HL-60 (cell line): Measurements from ENCODE around the gene HYCC1.

Experiments
- DNase-seq, 2 experiments: peaks; one replicate each; pipeline ENCODE4 v3.0.0-alpha.2; 2010 to 2020; ENCODE audit warnings: low read depth in 1 of 2, low spot score in 1 of 2
- H3K27ac ChIP-seq: fragments of 250-450 bp; sonication (Bioruptor Pico); replicated peaks from 2 replicates; pipeline ENCODE4 v1.5.1; 2020; ENCODE audit warnings: mild to moderate bottlenecking, moderate library complexity
- H3K27me3 ChIP-seq: fragments of 250-450 bp; sonication (Bioruptor Pico); 2 replicates; pipeline ENCODE4 v1.5.1; 2021; ENCODE audit warnings: mild to moderate bottlenecking, moderate library complexity; ENCODE audit not compliant: insufficient read depth, poor library complexity, severe bottlenecking
- H3K4me3 ChIP-seq: replicated peaks from 2 replicates; pipeline ENCODE4 v1.5.1; 2011; ENCODE audit warnings: mild to moderate bottlenecking, control low read depth, low read length; ENCODE audit not compliant: insufficient read depth
- GABPA ChIP-seq: IDR thresholded peaks from 2 replicates; pipeline ENCODE4 v1.6.1; 2012; ENCODE audit warnings: low read depth
- POLR2AphosphoS5 ChIP-seq: IDR thresholded peaks from 2 replicates; pipeline ENCODE4 v1.6.1; 2012; ENCODE audit warnings: low read depth
- SPI1 ChIP-seq: IDR thresholded peaks from 2 replicates; pipeline ENCODE4 v1.6.1; 2012; ENCODE audit warnings: low read depth, mild to moderate bottlenecking, borderline replicate concordance
- TF ChIP-seq, protein P1 (sequence below): IDR thresholded peaks from 2 replicates; pipeline ENCODE4 v1.6.1; 2012; ENCODE audit warnings: low read depth; ENCODE audit not compliant: insufficient replicate concordance
- TF ChIP-seq, protein P2 (sequence below): IDR thresholded peaks from one replicate; pipeline ENCODE4 v1.5.1; 2011; ENCODE audit warnings: low read length, control low read depth, inconsistent platforms; ENCODE audit not compliant: insufficient read depth

The HYCC1 gene

DNA sequence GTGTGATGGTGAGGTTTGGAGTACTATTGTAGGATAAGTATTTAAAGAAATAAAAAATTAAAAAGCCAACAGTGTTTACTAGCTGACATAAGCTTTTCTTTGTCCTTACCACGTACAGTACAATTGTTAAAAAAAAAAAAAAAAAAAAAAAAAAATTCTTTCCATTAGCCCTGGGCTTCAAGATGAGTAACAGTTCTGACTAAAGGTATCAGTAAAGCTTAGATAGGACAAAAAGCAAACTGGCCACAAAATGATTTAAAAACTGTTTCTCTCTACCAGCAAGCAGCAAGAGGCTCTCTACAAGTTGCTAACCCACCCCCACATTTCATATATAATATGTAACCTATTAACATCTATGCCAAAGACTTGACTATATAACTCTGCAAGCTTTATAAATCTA, 17.5 kb downstream of the HYCC1 start:
- no peak overlapping the region for H3K4me3 ChIP-seq
- DNase-seq: no peak
- no peak overlapping the region for H3K27ac ChIP-seq
- no peaks in the 10 kb centered on the region for H3K27me3 ChIP-seq
- TF ChIP-seq GABPA (no peak), SPI1 (no peak), POLR2AphosphoS5 (no peak)
- TF ChIP-seq, protein P1, sequence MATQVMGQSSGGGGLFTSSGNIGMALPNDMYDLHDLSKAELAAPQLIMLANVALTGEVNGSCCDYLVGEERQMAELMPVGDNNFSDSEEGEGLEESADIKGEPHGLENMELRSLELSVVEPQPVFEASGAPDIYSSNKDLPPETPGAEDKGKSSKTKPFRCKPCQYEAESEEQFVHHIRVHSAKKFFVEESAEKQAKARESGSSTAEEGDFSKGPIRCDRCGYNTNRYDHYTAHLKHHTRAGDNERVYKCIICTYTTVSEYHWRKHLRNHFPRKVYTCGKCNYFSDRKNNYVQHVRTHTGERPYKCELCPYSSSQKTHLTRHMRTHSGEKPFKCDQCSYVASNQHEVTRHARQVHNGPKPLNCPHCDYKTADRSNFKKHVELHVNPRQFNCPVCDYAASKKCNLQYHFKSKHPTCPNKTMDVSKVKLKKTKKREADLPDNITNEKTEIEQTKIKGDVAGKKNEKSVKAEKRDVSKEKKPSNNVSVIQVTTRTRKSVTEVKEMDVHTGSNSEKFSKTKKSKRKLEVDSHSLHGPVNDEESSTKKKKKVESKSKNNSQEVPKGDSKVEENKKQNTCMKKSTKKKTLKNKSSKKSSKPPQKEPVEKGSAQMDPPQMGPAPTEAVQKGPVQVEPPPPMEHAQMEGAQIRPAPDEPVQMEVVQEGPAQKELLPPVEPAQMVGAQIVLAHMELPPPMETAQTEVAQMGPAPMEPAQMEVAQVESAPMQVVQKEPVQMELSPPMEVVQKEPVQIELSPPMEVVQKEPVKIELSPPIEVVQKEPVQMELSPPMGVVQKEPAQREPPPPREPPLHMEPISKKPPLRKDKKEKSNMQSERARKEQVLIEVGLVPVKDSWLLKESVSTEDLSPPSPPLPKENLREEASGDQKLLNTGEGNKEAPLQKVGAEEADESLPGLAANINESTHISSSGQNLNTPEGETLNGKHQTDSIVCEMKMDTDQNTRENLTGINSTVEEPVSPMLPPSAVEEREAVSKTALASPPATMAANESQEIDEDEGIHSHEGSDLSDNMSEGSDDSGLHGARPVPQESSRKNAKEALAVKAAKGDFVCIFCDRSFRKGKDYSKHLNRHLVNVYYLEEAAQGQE: no peak
- TF ChIP-seq, protein P2, sequence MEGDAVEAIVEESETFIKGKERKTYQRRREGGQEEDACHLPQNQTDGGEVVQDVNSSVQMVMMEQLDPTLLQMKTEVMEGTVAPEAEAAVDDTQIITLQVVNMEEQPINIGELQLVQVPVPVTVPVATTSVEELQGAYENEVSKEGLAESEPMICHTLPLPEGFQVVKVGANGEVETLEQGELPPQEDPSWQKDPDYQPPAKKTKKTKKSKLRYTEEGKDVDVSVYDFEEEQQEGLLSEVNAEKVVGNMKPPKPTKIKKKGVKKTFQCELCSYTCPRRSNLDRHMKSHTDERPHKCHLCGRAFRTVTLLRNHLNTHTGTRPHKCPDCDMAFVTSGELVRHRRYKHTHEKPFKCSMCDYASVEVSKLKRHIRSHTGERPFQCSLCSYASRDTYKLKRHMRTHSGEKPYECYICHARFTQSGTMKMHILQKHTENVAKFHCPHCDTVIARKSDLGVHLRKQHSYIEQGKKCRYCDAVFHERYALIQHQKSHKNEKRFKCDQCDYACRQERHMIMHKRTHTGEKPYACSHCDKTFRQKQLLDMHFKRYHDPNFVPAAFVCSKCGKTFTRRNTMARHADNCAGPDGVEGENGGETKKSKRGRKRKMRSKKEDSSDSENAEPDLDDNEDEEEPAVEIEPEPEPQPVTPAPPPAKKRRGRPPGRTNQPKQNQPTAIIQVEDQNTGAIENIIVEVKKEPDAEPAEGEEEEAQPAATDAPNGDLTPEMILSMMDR: no peak

DNA sequence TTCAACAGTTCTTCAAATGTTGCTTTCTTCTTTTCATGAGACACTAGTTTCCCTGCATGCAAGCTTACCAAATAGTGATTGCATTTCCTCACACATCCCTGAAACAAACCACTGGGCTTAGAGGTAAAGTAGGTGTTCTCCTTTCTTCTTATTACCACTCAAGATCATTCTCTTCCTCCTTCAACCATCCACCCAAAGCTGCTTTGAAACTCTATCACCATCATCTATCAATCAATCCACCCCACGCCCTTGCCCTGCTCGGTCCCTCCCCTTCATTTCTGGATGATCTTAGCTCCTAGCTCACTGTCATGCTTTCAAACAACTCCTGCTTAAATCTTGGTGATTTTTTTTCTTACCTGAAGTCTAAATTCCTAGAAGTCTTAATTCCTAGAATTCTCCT, 18.9 kb downstream of the HYCC1 start:
- H3K4me3 ChIP-seq: no peak overlapping the region
- TF ChIP-seq, protein P2: no peak
- TF ChIP-seq GABPA: no peak
- TF ChIP-seq POLR2AphosphoS5: no peak
- TF ChIP-seq, protein P1: no peak
- no peak for TF ChIP-seq SPI1
- H3K27me3 ChIP-seq: no peaks in the 10 kb centered on the region
- DNase-seq: peak in 1 of 2 experiments; percentile 20
- H3K27ac ChIP-seq: no peak overlapping the region

DNA sequence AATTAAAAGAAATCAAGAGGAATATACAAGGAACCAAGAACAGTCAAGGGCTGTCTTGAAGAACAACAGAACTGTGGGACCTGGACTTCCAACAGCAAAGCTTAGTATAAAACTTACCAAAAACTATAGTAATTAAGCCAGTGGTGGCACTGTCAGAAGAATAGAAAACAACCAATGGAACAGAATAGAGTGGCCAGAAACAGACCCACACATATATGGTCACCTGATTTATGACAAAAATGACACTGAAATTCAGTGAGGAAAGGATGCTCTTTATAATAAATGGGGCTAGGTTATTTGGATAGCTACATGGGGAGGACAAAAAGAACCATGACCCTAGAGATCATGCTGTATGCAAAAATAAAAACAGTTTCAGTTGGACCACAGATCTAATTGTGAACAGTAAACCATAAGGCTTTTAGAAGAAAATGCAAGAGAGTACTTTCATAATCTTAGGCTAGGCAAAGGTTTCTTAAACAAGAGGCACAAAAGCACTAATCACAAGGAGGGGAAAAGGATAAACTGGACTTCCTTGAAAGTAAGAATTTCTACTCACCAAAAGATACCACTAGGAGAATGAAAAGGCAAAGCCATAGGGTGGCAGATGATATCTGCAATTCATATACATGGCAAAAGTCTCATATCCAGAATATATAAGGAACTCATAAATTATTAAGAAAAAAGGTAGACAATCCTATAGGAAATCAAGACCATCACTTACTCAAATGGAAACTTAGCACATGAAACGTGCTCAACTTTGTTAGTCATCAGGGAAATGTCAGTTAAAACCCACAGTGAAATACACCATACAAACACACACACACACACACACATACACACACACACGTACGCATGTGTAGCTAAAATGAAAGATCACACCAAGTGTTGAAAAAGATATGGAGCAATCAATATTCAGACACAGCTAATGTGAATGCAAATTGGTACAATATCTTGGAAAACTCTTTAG, 20.8 kb downstream of the HYCC1 start:
- H3K27me3 ChIP-seq: no peaks in the 10 kb centered on the region
- DNase-seq: no peak
- TF ChIP-seq, protein P2: no peak
- TF ChIP-seq SPI1 (no peak), POLR2AphosphoS5 (no peak), GABPA (no peak)
- TF ChIP-seq, protein P1: no peak
- H3K4me3 ChIP-seq: no peak overlapping the region
- H3K27ac ChIP-seq: no peak overlapping the region
